ENCODE data around the gene PRDM16. TPM values are rescaled to one million over a fixed set of nuclear protein-coding genes. Genes with fewer than 3 reads are reported as not detected.
"Not testable (repeated sequence)": the region's sequence is repeated elsewhere in the genome, so short reads cannot be mapped to it uniquely, and the experiment has no call there.

PRDM16 gene
- total RNA-seq, 1 experiment from 2014 or later, result 6.1 TPM

DNA sequence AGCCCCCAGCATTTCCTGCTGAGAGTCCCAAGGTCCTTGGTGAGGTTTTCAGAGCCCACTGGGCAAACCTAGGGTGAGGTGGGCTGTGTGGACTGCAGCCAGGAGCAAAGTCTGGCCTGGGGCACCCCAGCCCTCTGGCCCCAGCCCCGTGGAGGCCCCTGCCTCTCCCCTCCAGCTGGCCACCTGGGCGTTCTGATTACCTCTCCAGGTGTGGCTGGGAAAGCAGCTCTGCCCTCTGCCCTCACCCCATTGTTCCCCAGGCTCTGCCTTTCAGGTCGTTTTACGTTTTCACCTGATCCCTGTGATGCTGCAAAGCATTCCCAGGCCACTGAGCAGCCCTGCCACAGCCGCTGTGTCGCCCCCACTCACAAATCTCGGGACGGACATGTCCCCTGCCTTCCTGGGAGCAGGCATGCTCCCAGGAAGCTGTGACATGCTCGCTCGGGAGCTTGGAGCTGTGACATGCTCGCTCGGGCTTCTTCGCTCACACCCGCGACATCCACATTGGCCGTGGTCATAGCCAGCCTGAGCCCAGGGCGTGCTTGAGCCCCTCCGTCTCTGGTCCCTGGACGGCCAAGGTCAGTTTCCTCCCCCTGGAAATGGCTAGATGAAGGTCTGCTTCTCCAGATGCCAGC lies 216.2 kb downstream of the PRDM16 start:
- Histone ChIP-seq H3K4me1 (ENCODE audit: control insufficient read depth in 1 of 2, insufficient read depth in 2 of 2, low read length in 2 of 2) (no peaks in the 10 kb centered on the region), H3K9ac (ENCODE audit: low read length) (no peak overlapping the region), H3K27ac (ENCODE audit: low read depth, low read length) (no peak overlapping the region), H3K9me3 (ENCODE audit: control insufficient read depth in 1 of 2, insufficient read depth in 1 of 2, low read depth in 1 of 2, low read length in 2 of 2) (no peaks in the 10 kb centered on the region), H4K20me1 (ENCODE audit: insufficient read depth) (no peaks in the 10 kb centered on the region), H3K36me3 (ENCODE audit: control insufficient read depth in 1 of 2, insufficient read depth in 2 of 2, low read length in 2 of 2) (no peaks in the 10 kb centered on the region), H3K79me2 (ENCODE audit: insufficient read depth, low read length) (no peaks in the 10 kb centered on the region), H3K9me2 (ENCODE audit: insufficient read depth) (no peaks in the 10 kb centered on the region), H2AFZ (ENCODE audit: low read depth, low read length, poor library complexity, severe bottlenecking) (no peak overlapping the region), H3K4me2 (ENCODE audit: low read length) (no peak overlapping the region), H3K4me3 (replicated peaks in 1 of 2; ENCODE audit: low read depth in 1 of 2, low read length in 2 of 2) (no peak overlapping the region), H3K27me3 (ENCODE audit: insufficient read depth, low read length) (no peaks in the 10 kb centered on the region)
- ATAC-seq (no peak), DNase-seq (ENCODE audit: low read depth, low spot score) (no peak)
- CTCF ChIA-PET, result no interaction called here
- TF ChIP-seq EZH2phosphoT487 (IDR thresholded peaks at IDR 0.05; ENCODE audit: borderline replicate concordance) (no peak), CEBPB (IDR thresholded peaks at IDR 0.05; ENCODE audit: low read depth) (no peak), POLR2AphosphoS5 (IDR thresholded peaks at IDR 0.05; ENCODE audit: low read depth, low read length) (no peak), SP1 (IDR thresholded peaks at IDR 0.05; ENCODE audit: low read depth) (no peak), SRF (IDR thresholded peaks at IDR 0.05; ENCODE audit: low read depth) (no peak), JUND (IDR thresholded peaks at IDR 0.05) (no peak), RAD21 (IDR thresholded peaks at IDR 0.05; ENCODE audit: low read depth) (no peak), FOSL1 (IDR thresholded peaks at IDR 0.05; ENCODE audit: low read depth) (no peak)
- TF ChIP-seq, protein P1, sequence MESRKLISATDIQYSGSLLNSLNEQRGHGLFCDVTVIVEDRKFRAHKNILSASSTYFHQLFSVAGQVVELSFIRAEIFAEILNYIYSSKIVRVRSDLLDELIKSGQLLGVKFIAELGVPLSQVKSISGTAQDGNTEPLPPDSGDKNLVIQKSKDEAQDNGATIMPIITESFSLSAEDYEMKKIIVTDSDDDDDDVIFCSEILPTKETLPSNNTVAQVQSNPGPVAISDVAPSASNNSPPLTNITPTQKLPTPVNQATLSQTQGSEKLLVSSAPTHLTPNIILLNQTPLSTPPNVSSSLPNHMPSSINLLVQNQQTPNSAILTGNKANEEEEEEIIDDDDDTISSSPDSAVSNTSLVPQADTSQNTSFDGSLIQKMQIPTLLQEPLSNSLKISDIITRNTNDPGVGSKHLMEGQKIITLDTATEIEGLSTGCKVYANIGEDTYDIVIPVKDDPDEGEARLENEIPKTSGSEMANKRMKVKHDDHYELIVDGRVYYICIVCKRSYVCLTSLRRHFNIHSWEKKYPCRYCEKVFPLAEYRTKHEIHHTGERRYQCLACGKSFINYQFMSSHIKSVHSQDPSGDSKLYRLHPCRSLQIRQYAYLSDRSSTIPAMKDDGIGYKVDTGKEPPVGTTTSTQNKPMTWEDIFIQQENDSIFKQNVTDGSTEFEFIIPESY (IDR thresholded peaks at IDR 0.05; ENCODE audit: extremely low read depth, insufficient replicate concordance, low read length), result no peak
- TF ChIP-seq, protein P2, sequence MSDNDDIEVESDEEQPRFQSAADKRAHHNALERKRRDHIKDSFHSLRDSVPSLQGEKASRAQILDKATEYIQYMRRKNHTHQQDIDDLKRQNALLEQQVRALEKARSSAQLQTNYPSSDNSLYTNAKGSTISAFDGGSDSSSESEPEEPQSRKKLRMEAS (IDR thresholded peaks at IDR 0.05), result no peak
- POLR2A ChIA-PET, result no interaction called here
- BruUV-seq (replicated peaks), result no TSS peak
- intact Hi-C loops (cut with micrococcal nuclease), result no loop called here
- RAD21 ChIA-PET (ENCODE audit: low non-redundant PET in 1 of 2, low total read pairs in 2 of 2, uncharacterized antibody in 2 of 2, unreplicated experiment in 2 of 2), result no interaction called here

DNA sequence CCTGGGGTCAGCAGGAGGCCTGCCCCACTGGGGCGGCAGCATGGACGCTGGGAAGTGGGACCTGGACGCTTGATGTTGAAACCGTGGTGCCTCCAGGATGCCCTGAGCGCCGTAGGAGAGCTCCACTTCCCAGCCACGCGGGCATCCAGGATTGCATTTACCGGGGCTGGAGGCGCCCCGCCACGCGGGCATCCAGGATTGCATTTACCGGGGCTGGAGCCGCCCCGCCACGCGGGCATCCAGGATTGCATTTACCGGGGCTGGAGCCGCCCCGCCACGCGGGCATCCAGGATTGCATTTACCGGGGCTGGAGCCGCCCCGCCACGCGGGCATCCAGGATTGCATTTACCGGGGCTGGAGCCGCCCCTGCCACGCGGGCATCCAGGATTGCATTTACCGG lies 218.1 kb downstream of the PRDM16 start:
- H3K27ac ChIP-seq (ENCODE audit: low read depth, low read length); H3K4me2 ChIP-seq (ENCODE audit: low read length); DNase-seq (ENCODE audit: low read depth, low spot score); H2AFZ ChIP-seq (ENCODE audit: low read depth, low read length, poor library complexity, severe bottlenecking); H3K27me3 ChIP-seq (ENCODE audit: insufficient read depth, low read length); H3K4me1 ChIP-seq (ENCODE audit: control insufficient read depth in 1 of 2, insufficient read depth in 2 of 2, low read length in 2 of 2); H3K4me3 ChIP-seq (replicated peaks in 1 of 2; ENCODE audit: low read depth in 1 of 2, low read length in 2 of 2); ATAC-seq; BruUV-seq (replicated peaks); H4K20me1 ChIP-seq (ENCODE audit: insufficient read depth); H3K79me2 ChIP-seq (ENCODE audit: insufficient read depth, low read length); H3K9me3 ChIP-seq (ENCODE audit: control insufficient read depth in 1 of 2, insufficient read depth in 1 of 2, low read depth in 1 of 2, low read length in 2 of 2); intact Hi-C loops (cut with micrococcal nuclease); H3K9ac ChIP-seq (ENCODE audit: low read length); CTCF ChIA-PET; RAD21 ChIA-PET (ENCODE audit: low non-redundant PET in 1 of 2, low total read pairs in 2 of 2, uncharacterized antibody in 2 of 2, unreplicated experiment in 2 of 2); H3K36me3 ChIP-seq (ENCODE audit: control insufficient read depth in 1 of 2, insufficient read depth in 2 of 2, low read length in 2 of 2); H3K9me2 ChIP-seq (ENCODE audit: insufficient read depth); POLR2A ChIA-PET: not testable (repeated sequence)
